NCI-H2227 treated with DMSO at 0.1 percent for 48 hours (cell line): Measurements from ENCODE around the gene ASXL2.
"Not testable (repeated sequence)": the region's sequence is repeated elsewhere in the genome, so short reads cannot be mapped to it uniquely, and the experiment has no call there.

Experiments
- DNase-seq: peaks from one replicate; lab custom pipeline; 2025; lab: John Stamatoyannopoulos, UW

The ASXL2 gene

GRCh38 chr2:25736899-25737515 lies 141.3 kb downstream of the ASXL2 start:
- DNase-seq = no peak

GRCh38 chr2:25735835-25736234 lies 142.5 kb downstream of the ASXL2 start:
- DNase-seq = no peak

- DNase-seq = no peak
These were observed 149.7 kb downstream of the ASXL2 start for GRCh38 chr2:25728559-25728958.

- DNase-seq = no peak
These were observed 151.8 kb downstream of the ASXL2 start for GRCh38 chr2:25726522-25726921.

- no peak for DNase-seq
These were observed 152.4 kb downstream of the ASXL2 start for GRCh38 chr2:25725877-25726276.

- DNase-seq = no peak
These were observed 153.5 kb downstream of the ASXL2 start for GRCh38 chr2:25724756-25725155.

GRCh38 chr2:25722224-25722623 lies 156.1 kb downstream of the ASXL2 start:
- DNase-seq = no peak

GRCh38 chr2:25720575-25720974 lies 157.7 kb downstream of the ASXL2 start:
- DNase-seq = no peak

- DNase-seq = no peak
These were observed 163.5 kb downstream of the ASXL2 start for GRCh38 chr2:25714740-25715139.

- DNase-seq = no peak
These were observed 165.8 kb downstream of the ASXL2 start for GRCh38 chr2:25712455-25712854.

- DNase-seq = no peak
These were observed 166.5 kb downstream of the ASXL2 start for GRCh38 chr2:25711675-25712354.

- no peak for DNase-seq
These were observed 167.5 kb downstream of the ASXL2 start for GRCh38 chr2:25710750-25711149.

GRCh38 chr2:25709349-25709748 lies 168.9 kb downstream of the ASXL2 start:
- no peak for DNase-seq

GRCh38 chr2:25707927-25708590 lies 170.2 kb downstream of the ASXL2 start:
- no peak for DNase-seq

GRCh38 chr2:25705575-25705974 lies 172.7 kb downstream of the ASXL2 start:
- not testable (repeated sequence) for DNase-seq

- no peak for DNase-seq
These were observed 176.5 kb downstream of the ASXL2 start for GRCh38 chr2:25701801-25702200.

- DNase-seq = peak; percentile 69
These were observed 178.0 kb downstream of the ASXL2 start for GRCh38 chr2:25700221-25700660.

GRCh38 chr2:25699216-25699615 lies 179.1 kb downstream of the ASXL2 start:
- DNase-seq = peak; percentile 64

GRCh38 chr2:25698752-25699151 lies 179.5 kb downstream of the ASXL2 start:
- DNase-seq = no peak

- DNase-seq = peak; percentile 40
These were observed 180.5 kb downstream of the ASXL2 start for GRCh38 chr2:25697559-25698341.

GRCh38 chr2:25692737-25693445 lies 185.4 kb downstream of the ASXL2 start:
- DNase-seq = no peak

GRCh38 chr2:25692143-25692542 lies 186.1 kb downstream of the ASXL2 start:
- DNase-seq = no peak
